Activated CD4-positive, alpha-beta memory T cell treated with anti-CD3 and anti-CD28 coated beads for 36 hours (primary cell): ENCODE measurements around the gene SLC1A1. TPM values are rescaled to one million over a fixed set of nuclear protein-coding genes. Genes with fewer than 3 reads are reported as not detected.

Experiments
- CTCF ChIA-PET: fragments of 350-600 bp; sonication (Branson Sonifier 250); formaldehyde crosslinking; loops from one replicate; lab custom pipeline; 2021; ENCODE audit warnings: antibody characterized with exemption, inconsistent platforms; lab: Charles Lee
- POLR2A ChIA-PET: fragments of 350-600 bp; sonication (Branson Sonifier 250); formaldehyde crosslinking; loops from one replicate; lab custom pipeline; 2021; ENCODE audit warnings: antibody characterized with exemption; lab: Charles Lee
- DNase-seq: peaks from one replicate; pipeline ENCODE4 v3.0.0-alpha.2; 2020
- H3K27ac Mint-ChIP-seq: one replicate; pipeline ENCODE4 v1.8.0; 2021; ENCODE audit warnings: mixed read lengths
- H3K27me3 Mint-ChIP-seq: one replicate; pipeline ENCODE4 v1.8.0; 2021; ENCODE audit warnings: mixed read lengths
- H3K36me3 Mint-ChIP-seq: one replicate; pipeline ENCODE4 v1.8.0; 2021; ENCODE audit warnings: mixed read lengths
- H3K4me1 Mint-ChIP-seq: one replicate; pipeline ENCODE4 v1.8.0; 2021; ENCODE audit warnings: low read depth, mixed read lengths
- H3K4me3 Mint-ChIP-seq: one replicate; pipeline ENCODE4 v1.8.0; 2021; ENCODE audit warnings: mild to moderate bottlenecking, mixed read lengths
- H3K9me3 Mint-ChIP-seq: one replicate; pipeline ENCODE4 v1.8.0; 2021; ENCODE audit warnings: mixed read lengths
- intact Hi-C: fragments of 100-400 bp; cut with micrococcal nuclease; formaldehyde crosslinking; loops from one replicate; pipeline ENCODE4 v1.15.1; 2023
- total RNA-seq, 2 experiments: library from RNA; stranded (reverse); gene quantifications; one replicate each; pipeline ENCODE4 v1.2.3, GENCODE V29; 2021

SLC1A1 gene
- total RNA-seq = not detected

DNA sequence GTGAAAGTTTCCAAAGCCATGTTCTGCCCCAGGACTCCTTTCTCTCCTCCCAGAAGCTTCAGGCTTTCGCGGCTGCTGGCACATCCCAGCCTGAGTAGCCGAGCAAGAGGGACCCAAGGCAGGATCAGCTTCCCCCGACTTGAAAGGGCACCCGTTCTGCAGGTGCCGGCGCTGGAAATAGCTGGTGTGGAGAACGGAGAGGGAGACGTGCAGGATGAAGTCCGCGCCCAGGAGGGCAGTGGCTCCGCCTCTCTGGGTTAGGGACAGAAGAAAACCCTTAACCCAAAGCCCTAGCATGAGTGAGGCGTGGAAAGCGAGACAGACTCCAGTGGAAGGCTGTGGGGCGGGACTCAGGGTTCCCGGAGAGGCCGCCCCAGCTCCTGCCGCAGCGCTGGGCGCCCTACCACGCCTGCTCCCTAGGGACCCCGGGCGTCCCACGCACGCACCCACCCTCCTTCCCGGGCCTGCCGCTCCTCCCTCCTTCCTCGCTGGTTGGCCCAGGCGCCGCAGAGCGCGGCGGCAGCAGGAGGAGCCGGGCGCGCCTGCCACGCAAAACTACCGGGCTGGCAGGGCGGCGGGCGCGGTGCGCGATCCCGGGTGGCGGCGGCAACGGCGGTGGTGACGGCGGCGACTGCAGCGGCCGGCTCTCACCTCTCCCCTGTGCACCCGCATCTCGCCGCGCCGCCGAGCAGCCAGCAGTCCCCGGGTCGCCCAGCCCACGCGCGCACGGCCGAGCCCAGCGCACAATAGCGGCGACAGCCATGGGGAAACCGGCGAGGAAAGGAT, at the start of gene SLC1A1:
TSS of gene SLC1A1 (plus strand) at position 550 of the 786 bp plus-strand sequence. CDS start at position 762, 212 bp downstream.
- intact Hi-C loops = no loop called here
- Mint-ChIP-seq H3K27ac (no peak within 1 kb of the TSS), H3K36me3 (no peaks in the 10 kb centered on the region), H3K4me1 (peaks cover 22% of the 10 kb centered on the region), H3K4me3 (peak within 1 kb of the TSS; percentile 71), H3K27me3 (peaks cover 23% of the 10 kb centered on the region), H3K9me3 (no peaks in the 10 kb centered on the region)
- CTCF ChIA-PET = no interaction called here
- peak; percentile 31 for DNase-seq
- POLR2A ChIA-PET = no interaction called here

DNA sequence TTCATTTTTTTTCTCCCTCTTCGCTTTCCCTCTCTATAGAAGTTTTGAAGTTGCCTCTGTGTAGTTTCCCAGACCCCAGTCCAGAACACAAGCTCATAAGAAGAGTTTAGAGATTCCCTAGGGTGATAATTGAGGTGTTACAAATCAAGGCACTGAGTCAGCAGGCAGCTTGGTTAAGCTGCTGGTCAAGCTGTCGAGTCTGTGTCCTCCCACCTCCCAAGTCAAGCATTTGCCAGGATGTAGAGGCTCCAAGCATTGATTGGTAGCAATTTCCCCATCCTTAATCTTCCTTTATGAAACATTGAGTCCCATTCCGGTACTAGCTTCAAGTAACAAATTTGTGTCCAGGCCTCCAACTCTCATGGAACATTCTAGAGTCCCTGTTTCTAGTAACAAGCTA, 47.5 kb upstream of the SLC1A1 start:
- intact Hi-C loops = no loop called here
- H3K36me3 Mint-ChIP-seq = no peaks in the 10 kb centered on the region
- no peaks in the 10 kb centered on the region for H3K4me1 Mint-ChIP-seq
- DNase-seq = no peak
- H3K9me3 Mint-ChIP-seq = peaks cover 5% of the 10 kb centered on the region
- ChIA-PET POLR2A (no interaction called here), CTCF (no interaction called here)
- no peak overlapping the region for H3K4me3 Mint-ChIP-seq
- no peak overlapping the region for H3K27ac Mint-ChIP-seq
- H3K27me3 Mint-ChIP-seq = peaks cover 5% of the 10 kb centered on the region

DNA sequence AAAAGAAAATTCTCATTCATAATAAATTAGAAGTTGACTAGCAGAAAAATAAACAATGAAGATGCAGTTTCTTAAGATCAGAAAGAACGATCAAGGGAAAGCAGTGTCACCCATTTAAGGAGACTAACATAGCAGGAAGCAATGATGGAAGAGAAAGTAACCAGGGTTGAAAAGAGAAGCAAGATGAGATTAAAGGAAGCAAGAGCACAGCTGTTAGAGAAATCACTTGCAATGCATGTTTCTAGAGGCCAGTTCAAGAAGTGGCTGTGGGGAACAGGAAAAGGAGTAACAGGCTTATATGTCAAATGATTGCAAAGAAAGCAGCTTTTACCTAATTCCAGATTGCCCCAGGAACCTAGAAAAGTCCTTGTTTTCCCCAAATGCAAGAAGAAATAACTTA, 46.8 kb upstream of the SLC1A1 start:
- Mint-ChIP-seq H3K36me3 (no peaks in the 10 kb centered on the region), H3K27me3 (peaks cover 5% of the 10 kb centered on the region), H3K4me1 (no peaks in the 10 kb centered on the region), H3K27ac (no peak overlapping the region), H3K9me3 (peaks cover 5% of the 10 kb centered on the region), H3K4me3 (no peak overlapping the region)
- ChIA-PET CTCF (no interaction called here), POLR2A (no interaction called here)
- DNase-seq = no peak
- intact Hi-C loops = no loop called here

DNA sequence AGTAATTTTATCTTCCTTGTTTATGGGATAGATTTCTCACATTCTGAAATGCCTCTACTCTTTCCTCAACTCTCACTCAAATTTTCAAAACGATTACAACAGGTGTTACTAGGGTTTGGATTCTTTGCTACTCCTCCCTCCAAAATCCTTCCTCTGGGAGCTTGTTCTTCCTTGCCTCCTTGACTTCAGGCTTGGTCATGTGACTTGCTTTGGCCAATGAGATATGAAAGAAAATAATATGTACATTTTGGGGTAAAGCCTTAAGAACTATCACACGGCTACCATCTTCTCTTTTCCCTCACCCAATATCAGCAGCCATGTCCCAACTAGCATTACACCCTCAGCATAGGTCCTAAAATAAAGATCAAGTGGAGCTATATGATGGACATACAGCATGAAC, 28.8 kb upstream of the SLC1A1 start:
- intact Hi-C loops = no loop called here
- Mint-ChIP-seq H3K27ac (no peak overlapping the region), H3K9me3 (no peaks in the 10 kb centered on the region), H3K36me3 (no peaks in the 10 kb centered on the region), H3K4me3 (no peak overlapping the region), H3K4me1 (peaks cover 3% of the 10 kb centered on the region), H3K27me3 (peaks cover 6% of the 10 kb centered on the region)
- POLR2A ChIA-PET = no interaction called here
- DNase-seq = no peak
- CTCF ChIA-PET = no interaction called here

DNA sequence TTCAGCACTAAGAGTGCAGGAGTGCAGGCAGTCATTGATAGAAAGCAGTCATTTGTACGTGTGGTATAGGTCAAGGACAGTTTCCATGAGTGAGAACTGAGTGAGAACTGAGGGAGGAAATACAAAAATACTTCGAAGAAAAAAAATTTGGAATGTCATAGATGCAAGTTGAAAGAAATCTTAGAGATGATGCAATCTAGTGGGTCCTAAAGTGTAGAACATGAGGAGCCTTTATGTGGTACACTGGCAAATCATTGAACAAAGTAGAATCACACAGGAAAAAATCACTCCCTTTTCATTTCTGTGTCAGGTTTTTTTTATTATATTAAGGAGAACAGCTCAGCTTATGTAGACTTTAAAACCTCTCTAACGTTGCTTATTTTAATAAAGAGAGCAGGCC, 26.4 kb upstream of the SLC1A1 start:
- DNase-seq = no peak
- Mint-ChIP-seq H3K36me3 (no peaks in the 10 kb centered on the region), H3K9me3 (peaks cover 3% of the 10 kb centered on the region)

DNA sequence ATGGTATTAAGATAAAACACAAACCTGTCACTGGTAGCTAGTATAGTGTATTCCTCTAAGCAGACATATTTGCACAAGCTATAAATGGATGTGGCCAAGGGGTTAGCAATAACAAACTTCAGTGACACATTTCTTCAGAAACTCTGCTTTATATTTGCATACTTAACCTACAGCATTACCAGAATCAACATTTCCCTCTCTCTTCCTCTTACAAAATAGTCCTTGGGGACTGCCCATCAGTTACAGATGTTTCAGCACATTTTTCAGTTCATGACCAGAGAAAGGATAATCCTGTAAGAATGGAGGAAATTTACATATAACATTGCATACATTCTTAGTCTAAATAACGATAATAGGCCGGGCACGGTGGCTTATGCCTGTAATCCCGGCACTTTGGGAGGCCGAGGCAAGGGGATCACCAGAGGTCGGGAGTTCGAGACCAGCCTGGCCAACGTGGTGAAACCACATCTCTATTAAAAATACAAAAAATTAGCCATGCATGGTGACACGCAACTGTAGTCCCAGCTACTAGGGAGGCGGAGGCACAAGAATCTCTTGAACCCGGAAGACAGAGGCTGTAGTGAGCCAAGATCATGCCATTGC, 25.3 kb upstream of the SLC1A1 start:
- CTCF ChIA-PET = no interaction called here
- H3K27me3 Mint-ChIP-seq = peaks cover 6% of the 10 kb centered on the region
- H3K4me3 Mint-ChIP-seq = no peak overlapping the region
- peaks cover 3% of the 10 kb centered on the region for H3K4me1 Mint-ChIP-seq
- intact Hi-C loops = no loop called here
- peaks cover 3% of the 10 kb centered on the region for H3K9me3 Mint-ChIP-seq
- H3K36me3 Mint-ChIP-seq = no peaks in the 10 kb centered on the region
- no peak overlapping the region for H3K27ac Mint-ChIP-seq
- no peak for DNase-seq
- POLR2A ChIA-PET = no interaction called here

More for the DNA sequence above, 26.4 kb upstream of the SLC1A1 start:
- peaks cover 3% of the 10 kb centered on the region for H3K4me1 Mint-ChIP-seq
- ChIA-PET CTCF (no interaction called here), POLR2A (no interaction called here)
- peaks cover 6% of the 10 kb centered on the region for H3K27me3 Mint-ChIP-seq
- no peak overlapping the region for H3K4me3 Mint-ChIP-seq
- intact Hi-C loops = no loop called here
- no peak overlapping the region for H3K27ac Mint-ChIP-seq

DNA sequence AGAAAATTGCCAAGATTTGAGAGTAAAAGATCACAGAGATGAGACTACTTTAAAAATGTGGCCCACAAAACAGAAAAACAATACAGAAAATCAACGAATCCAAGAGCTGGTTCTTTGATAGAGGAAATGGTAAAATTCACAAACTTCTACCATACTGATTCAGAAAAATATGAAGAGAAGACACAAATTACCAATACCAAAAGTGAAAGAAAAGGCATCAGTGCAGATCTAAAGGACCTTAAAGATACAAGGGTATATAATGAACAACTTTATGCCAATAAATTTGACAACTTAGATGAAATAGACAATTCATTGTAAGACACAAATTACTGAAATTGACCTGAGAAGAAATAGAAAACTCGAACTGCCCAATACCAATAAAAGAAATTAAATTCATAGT, 24.4 kb upstream of the SLC1A1 start:
- DNase-seq = no peak
- Mint-ChIP-seq H3K4me3 (no peak overlapping the region), H3K4me1 (peaks cover 3% of the 10 kb centered on the region), H3K27me3 (peaks cover 6% of the 10 kb centered on the region), H3K36me3 (no peaks in the 10 kb centered on the region), H3K9me3 (peaks cover 3% of the 10 kb centered on the region), H3K27ac (no peak overlapping the region)
- POLR2A ChIA-PET = no interaction called here
- intact Hi-C loops = no loop called here
- CTCF ChIA-PET = no interaction called here

DNA sequence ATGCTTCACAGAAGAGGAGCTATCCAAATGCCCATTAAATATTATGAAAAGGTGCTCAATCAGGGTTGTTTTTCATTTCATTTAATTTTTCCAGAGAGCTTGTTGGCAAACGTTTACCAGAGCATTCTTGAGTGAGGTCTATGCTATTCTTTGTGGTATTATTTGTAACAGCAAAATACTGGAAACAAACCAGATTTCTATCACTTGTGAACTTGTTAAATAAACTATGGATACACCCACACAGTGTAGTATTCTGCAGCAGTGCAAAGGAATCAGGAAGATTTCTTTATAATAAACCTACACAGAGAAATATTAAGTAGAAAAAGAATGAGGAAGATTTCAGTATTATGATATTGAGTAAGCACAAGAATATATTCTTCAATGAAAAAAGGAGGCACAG, 15.0 kb upstream of the SLC1A1 start:
- ChIA-PET POLR2A (no interaction called here), CTCF (no interaction called here)
- Mint-ChIP-seq H3K27me3 (peaks cover 2% of the 10 kb centered on the region), H3K9me3 (peaks cover 5% of the 10 kb centered on the region), H3K4me1 (no peaks in the 10 kb centered on the region), H3K36me3 (no peaks in the 10 kb centered on the region), H3K27ac (no peak overlapping the region), H3K4me3 (no peak overlapping the region)
- no peak for DNase-seq
- intact Hi-C loops = no loop called here

DNA sequence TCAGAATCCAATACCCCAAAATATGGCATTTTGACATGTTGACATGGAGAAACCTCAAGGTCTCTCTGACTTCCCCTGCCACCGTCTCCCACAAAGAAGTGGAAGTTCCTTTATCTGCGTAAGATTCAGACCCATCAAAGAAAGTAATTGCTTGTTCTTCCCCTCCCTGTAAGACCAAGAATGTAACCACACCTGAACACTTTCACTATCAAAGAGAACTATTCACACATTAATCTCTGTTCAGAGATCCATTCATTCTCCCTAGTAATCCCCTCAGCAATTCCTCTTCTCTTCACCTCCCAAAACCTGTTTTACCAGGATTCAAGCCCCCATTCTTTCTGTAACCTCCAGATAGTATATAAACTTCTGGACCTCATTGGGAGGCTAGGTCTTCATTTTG, 4.1 kb upstream of the SLC1A1 start:
- intact Hi-C loops = no loop called here
- no peak for DNase-seq
- Mint-ChIP-seq H3K4me1 (peaks cover 16% of the 10 kb centered on the region), H3K27ac (no peak overlapping the region), H3K27me3 (peaks cover 4% of the 10 kb centered on the region), H3K9me3 (no peaks in the 10 kb centered on the region), H3K4me3 (no peak overlapping the region), H3K36me3 (no peaks in the 10 kb centered on the region)
- POLR2A ChIA-PET = no interaction called here
- CTCF ChIA-PET = no interaction called here

DNA sequence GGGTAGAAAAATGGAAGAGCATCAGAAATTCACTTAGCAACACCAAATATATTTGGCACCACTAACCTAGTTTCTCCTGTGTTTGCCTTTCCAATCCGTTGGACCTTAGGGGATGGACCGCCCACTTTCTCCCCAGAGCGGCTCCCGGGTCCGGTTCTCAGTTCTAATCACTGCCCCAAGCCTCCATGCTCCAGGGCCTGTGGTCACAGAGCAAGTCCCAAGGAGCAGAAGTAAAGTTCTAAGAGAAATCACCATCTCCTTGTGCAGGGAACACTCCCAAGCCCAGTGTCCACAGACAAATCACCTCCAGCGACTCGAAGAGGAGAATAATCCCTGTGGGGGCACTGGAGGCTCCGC, 728 bp upstream of the SLC1A1 start:
- intact Hi-C loops = no loop called here
- peaks cover 22% of the 10 kb centered on the region for H3K4me1 Mint-ChIP-seq
- no peak for DNase-seq
- peak overlapping the region; percentile 71 for H3K4me3 Mint-ChIP-seq
- peaks cover 21% of the 10 kb centered on the region for H3K27me3 Mint-ChIP-seq
- ChIA-PET POLR2A (no interaction called here), CTCF (interaction anchor here (0.7 kb wide), 1 partner anchor 115 kb away, joined by 3 read pairs; no protein-coding TSS in a partner anchor)
- H3K27ac Mint-ChIP-seq = no peak overlapping the region
- no peaks in the 10 kb centered on the region for H3K36me3 Mint-ChIP-seq
- H3K9me3 Mint-ChIP-seq = no peaks in the 10 kb centered on the region

DNA sequence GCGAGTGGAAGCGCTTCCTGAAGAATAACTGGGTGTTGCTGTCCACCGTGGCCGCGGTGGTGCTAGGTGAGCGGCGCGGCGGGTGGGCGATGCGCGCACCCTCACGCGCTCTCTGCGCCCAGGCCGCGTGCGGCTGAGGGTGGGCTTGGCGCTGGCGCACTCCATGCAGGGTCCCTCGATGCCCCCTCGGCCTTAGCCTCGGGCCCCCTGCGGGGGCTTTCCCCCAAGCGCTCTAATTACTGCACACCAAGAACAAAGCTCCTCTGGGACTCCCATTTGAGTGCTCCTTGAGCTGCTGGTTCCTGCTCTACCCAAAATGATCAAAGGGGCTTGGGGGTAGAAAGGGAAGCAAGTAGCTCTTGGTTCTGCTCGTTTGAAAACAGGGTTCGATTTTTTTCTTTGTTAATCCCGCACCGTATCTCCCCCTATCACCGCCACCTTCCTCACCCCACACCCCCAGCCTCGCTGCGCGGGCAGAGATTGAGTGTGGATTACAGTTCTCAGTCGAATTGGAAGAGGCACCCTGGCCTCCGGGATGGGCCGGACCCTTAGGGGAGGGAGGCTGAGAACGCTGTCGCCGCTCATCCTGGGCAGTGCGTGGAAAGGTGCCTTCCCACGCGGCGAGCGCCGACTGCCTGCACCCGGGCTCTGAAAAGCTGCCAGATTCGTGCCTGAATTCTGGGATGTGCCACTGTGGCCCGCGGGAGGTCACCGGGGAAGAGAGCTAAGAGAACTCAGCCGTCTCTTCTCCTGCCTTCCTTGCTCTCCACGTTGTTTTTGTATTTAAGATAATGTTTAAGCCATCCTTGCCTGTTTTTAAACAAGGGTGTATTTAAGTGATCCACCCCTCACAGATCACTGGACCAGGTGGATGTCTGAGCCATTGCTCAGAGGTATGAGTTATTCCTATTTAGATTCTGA, 697 bp downstream of the SLC1A1 start:
- intact Hi-C loops = no loop called here
- ChIA-PET CTCF (no interaction called here), POLR2A (no interaction called here)
- H3K4me1 Mint-ChIP-seq = peaks cover 22% of the 10 kb centered on the region
- peak overlapping the region; percentile 71 for H3K4me3 Mint-ChIP-seq
- H3K36me3 Mint-ChIP-seq = no peaks in the 10 kb centered on the region
- H3K27me3 Mint-ChIP-seq = peaks cover 28% of the 10 kb centered on the region
- no peak overlapping the region for H3K27ac Mint-ChIP-seq
- DNase-seq = no peak
- H3K9me3 Mint-ChIP-seq = no peaks in the 10 kb centered on the region

DNA sequence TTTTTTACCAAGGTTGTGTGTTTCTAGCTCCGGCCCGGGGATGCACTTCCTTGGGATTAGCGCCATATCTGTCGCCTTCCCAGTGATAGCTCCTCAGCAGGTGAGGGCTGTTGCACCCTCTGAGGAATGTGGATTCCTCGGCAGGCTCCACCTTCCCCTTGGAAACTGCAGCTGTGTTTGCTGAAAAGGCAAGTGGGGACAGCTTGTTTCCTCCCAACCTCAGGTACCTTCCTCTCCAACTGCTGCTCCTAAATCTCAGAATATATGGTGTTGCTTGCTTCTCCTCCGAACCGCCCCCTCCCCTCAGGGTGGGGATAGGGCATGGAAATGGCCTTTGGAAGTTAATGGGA, 1.3 kb downstream of the SLC1A1 start:
- no peak overlapping the region for H3K4me3 Mint-ChIP-seq
- intact Hi-C loops = no loop called here
- peaks cover 28% of the 10 kb centered on the region for H3K27me3 Mint-ChIP-seq
- H3K4me1 Mint-ChIP-seq = peaks cover 16% of the 10 kb centered on the region
- no peak for DNase-seq
- CTCF ChIA-PET = no interaction called here
- H3K9me3 Mint-ChIP-seq = no peaks in the 10 kb centered on the region
- H3K27ac Mint-ChIP-seq = no peak overlapping the region
- no peaks in the 10 kb centered on the region for H3K36me3 Mint-ChIP-seq
- POLR2A ChIA-PET = no interaction called here
